HCT116 (cell line): ENCODE data around the gene ZNF280C. TPM values are rescaled to one million over a fixed set of nuclear protein-coding genes. Genes with fewer than 3 reads are reported as not detected.

Experiments
- ATAC-seq: fragments of 200-7000 bp; cut with Tn5 transposase; 2 replicates; pipeline ENCODE4 v1.9.1; 2020; ENCODE audit warnings: mild to moderate bottlenecking, moderate library complexity
- BruUV-seq: library from RNA; stranded (reverse); fragments of 400-500 nt; replicated peaks from 2 replicates; lab custom pipeline; 2021; lab: Mats Ljungman, UMichigan
- CTCF ChIA-PET: fragments of 300-600 bp; sonication (Branson Sonifier 250); formaldehyde crosslinking; loops from one replicate; lab custom pipeline; 2021; ENCODE audit warnings: antibody characterized with exemption; lab: Charles Lee
- POLR2A ChIA-PET: fragments of 300-600, 350-600 bp; sonication (Branson Sonifier 250); formaldehyde crosslinking; loops from one replicate; lab custom pipeline; 2021; ENCODE audit warnings: antibody characterized with exemption; lab: Charles Lee
- RAD21 ChIA-PET, 2 experiments: fragments of 300-600 bp; sonication (Branson Sonifier 250); formaldehyde crosslinking; loops; one replicate each; lab custom pipeline; 2023; ENCODE audit warnings: low total read pairs in 2 of 2; ENCODE audit not compliant: uncharacterized antibody in 2 of 2, unreplicated experiment in 2 of 2, low non-redundant PET in 1 of 2; lab: Charles Lee
- DNase-seq: peaks from one replicate; pipeline ENCODE4 v3.0.0-alpha.2; 2010; ENCODE audit warnings: low read depth, low spot score
- H2AFZ ChIP-seq: fragments of 200-600 bp; shearing (Covaris generic), sonication (generic); 2 replicates; pipeline ENCODE4 v1.6.1; 2017; ENCODE audit warnings: low read depth, mixed run types, mixed read lengths, antibody characterized with exemption, low read length; ENCODE audit not compliant: poor library complexity, severe bottlenecking
- H3K27ac ChIP-seq: 2 replicates; pipeline ENCODE4 v1.5.1; 2012; ENCODE audit warnings: low read depth, low read length
- H3K27me3 ChIP-seq: fragments of 200-600 bp; sonication (generic); 2 replicates; pipeline ENCODE4 v1.6.1; 2016; ENCODE audit warnings: mixed run types, low read length, mixed read lengths; ENCODE audit not compliant: insufficient read depth
- H3K36me3 ChIP-seq, 2 experiments: fragments of 200-500 bp in 1 of 2; fragments of 200-600 bp in 1 of 2; sonication (Bioruptor generic) in 1 of 2; sonication (generic) in 1 of 2; 2 replicates each; pipeline versions ENCODE4 v1.5.1 to v1.6.1; 2014 to 2016; ENCODE audit warnings: low read length in 2 of 2, inconsistent platforms in 1 of 2, mixed read lengths in 1 of 2, mixed run types in 1 of 2; ENCODE audit not compliant: insufficient read depth in 2 of 2, control insufficient read depth in 1 of 2
- H3K4me1 ChIP-seq, 2 experiments: fragments of 200-600 bp in 1 of 2; sonication (generic) in 1 of 2; 2 replicates each; pipeline versions ENCODE4 v1.5.1 to v1.6.1; 2012 to 2017; ENCODE audit warnings: low read length in 2 of 2, inconsistent platforms in 1 of 2, mild to moderate bottlenecking in 1 of 2, mixed read lengths in 1 of 2, mixed run types in 1 of 2, moderate library complexity in 1 of 2; ENCODE audit not compliant: insufficient read depth in 2 of 2, control insufficient read depth in 1 of 2
- H3K4me2 ChIP-seq: fragments of 200-600 bp; sonication (generic); 2 replicates; pipeline ENCODE4 v1.6.1; 2017; ENCODE audit warnings: mixed run types, low read length, mixed read lengths
- H3K4me3 ChIP-seq, 2 experiments: fragments of 200-600 bp in 1 of 2; sonication (generic) in 1 of 2; replicated peaks in 1 of 2; 2 replicates each; pipeline ENCODE4 v1.5.1; 2011 to 2016; ENCODE audit warnings: low read length in 2 of 2, control low read depth in 1 of 2, low read depth in 1 of 2, mild to moderate bottlenecking in 1 of 2, mixed read lengths in 1 of 2, mixed run types in 1 of 2
- H3K79me2 ChIP-seq: fragments of 200-600 bp; sonication (generic); 2 replicates; pipeline ENCODE4 v1.6.1; 2017; ENCODE audit warnings: mild to moderate bottlenecking, mixed run types, low read length, moderate library complexity, mixed read lengths; ENCODE audit not compliant: insufficient read depth
- H3K9ac ChIP-seq: fragments of 200-600 bp; sonication (generic); 2 replicates; pipeline ENCODE4 v1.6.1; 2016; ENCODE audit warnings: low read length, mixed read lengths
- H3K9me2 ChIP-seq: fragments of 200-600 bp; sonication (generic), shearing (Covaris generic); 2 replicates; pipeline ENCODE4 v1.6.1; 2017; ENCODE audit warnings: mixed run types, mild to moderate bottlenecking, moderate library complexity; ENCODE audit not compliant: insufficient read depth
- H3K9me3 ChIP-seq, 2 experiments: fragments of 200-500 bp in 1 of 2; fragments of 200-600 bp in 1 of 2; sonication (Bioruptor generic) in 1 of 2; sonication (generic) in 1 of 2; 2 replicates each; pipeline ENCODE4 v1.6.1; 2014 to 2017; ENCODE audit warnings: low read length in 2 of 2, mixed read lengths in 2 of 2, inconsistent platforms in 1 of 2, low read depth in 1 of 2, mild to moderate bottlenecking in 1 of 2, mixed run types in 1 of 2, moderate library complexity in 1 of 2; ENCODE audit not compliant: control insufficient read depth in 1 of 2, insufficient read depth in 1 of 2
- H4K20me1 ChIP-seq: fragments of 200-600 bp; sonication (generic), shearing (Covaris generic); 2 replicates; pipeline ENCODE4 v1.6.1; 2017; ENCODE audit warnings: mixed run types, mild to moderate bottlenecking, moderate library complexity; ENCODE audit not compliant: insufficient read depth
- ATF3 ChIP-seq: IDR thresholded peaks from 2 replicates; pipeline ENCODE4 v1.6.1; 2012
- CEBPB ChIP-seq: IDR thresholded peaks from 2 replicates; pipeline ENCODE4 v1.6.1; 2012; ENCODE audit warnings: low read depth
- CTCF ChIP-seq, 3 experiments: fragments of 200-600 bp in 1 of 3; sonication (generic) in 1 of 3; IDR thresholded peaks in 2 of 3; conservative IDR thresholded peaks in 1 of 3; 2 replicates each; pipeline ENCODE4 v1.5.1; 2012 to 2017; ENCODE audit warnings: low read depth in 2 of 3, low read length in 2 of 3, antibody characterized with exemption in 1 of 3, borderline replicate concordance in 1 of 3, control low read depth in 1 of 3, mild to moderate bottlenecking in 1 of 3, mixed read lengths in 1 of 3, mixed run types in 1 of 3, moderate library complexity in 1 of 3; ENCODE audit not compliant: insufficient read depth in 1 of 3
- EGR1 ChIP-seq: IDR thresholded peaks from 2 replicates; pipeline ENCODE4 v1.6.1; 2012; ENCODE audit warnings: low read depth
- EZH2 ChIP-seq: fragments of 200-600 bp; sonication (generic); IDR thresholded peaks from 2 replicates; pipeline ENCODE4 v1.6.1; 2017; ENCODE audit warnings: antibody characterized with exemption, mixed run types
- EZH2phosphoT487 ChIP-seq: fragments of 200-600 bp; IDR thresholded peaks from 2 replicates; pipeline ENCODE4 v1.6.1; 2018; ENCODE audit warnings: antibody characterized with exemption, borderline replicate concordance
- MAX ChIP-seq: IDR thresholded peaks from 2 replicates; pipeline ENCODE4 v1.6.1; 2012
- POLR2AphosphoS5 ChIP-seq: IDR thresholded peaks from 2 replicates; pipeline ENCODE4 v1.6.1; 2011; ENCODE audit warnings: mild to moderate bottlenecking, low read depth, low read length, moderate library complexity
- SIN3A ChIP-seq: IDR thresholded peaks from 2 replicates; pipeline ENCODE4 v1.6.1; 2012; ENCODE audit warnings: low read depth
- SRF ChIP-seq: IDR thresholded peaks from 2 replicates; pipeline ENCODE4 v1.6.1; 2012; ENCODE audit warnings: low read depth
- TCF7L2 ChIP-seq: IDR thresholded peaks from 2 replicates; pipeline ENCODE4 v1.7.0; 2011; ENCODE audit warnings: borderline replicate concordance, inconsistent platforms; ENCODE audit not compliant: insufficient read depth, insufficient read length; ENCODE audit errors: extremely low read depth
- ZBTB33 ChIP-seq: IDR thresholded peaks from 2 replicates; pipeline ENCODE4 v1.6.1; 2011; ENCODE audit warnings: mild to moderate bottlenecking, low read length, moderate library complexity; ENCODE audit not compliant: insufficient replicate concordance; ENCODE audit errors: extremely low read depth
- ZFX ChIP-seq: fragments of 450-650 bp; IDR thresholded peaks from 2 replicates; pipeline ENCODE4 v1.6.1; 2017
- ZNF274 ChIP-seq: fragments of 200-500 bp; sonication (Bioruptor generic); IDR thresholded peaks from 2 replicates; pipeline ENCODE4 v1.6.1; 2014; ENCODE audit warnings: mild to moderate bottlenecking, low read depth, low read length, inconsistent platforms
- intact Hi-C: fragments of 100-400 bp; cut with micrococcal nuclease; formaldehyde crosslinking; loops from 2 replicates; pipeline ENCODE4 v1.10.0; 2022
- total RNA-seq: library from RNA; stranded (reverse); gene quantifications from one replicate; pipeline ENCODE4 v1.2.1, GENCODE V29; 2021; ENCODE audit not compliant: unreplicated experiment

The ZNF280C gene
- total RNA-seq, 1 experiment from 2014 or later = 12.3 TPM

- no TSS peak for BruUV-seq
- RAD21 ChIA-PET = no interaction called here
- Histone ChIP-seq H3K4me1 (no peaks in the 10 kb centered on the region), H3K36me3 (peaks cover 0 to 3% of the 10 kb centered on the region in 2 experiments; a peak in 1 of 4 replicates), H4K20me1 (no peaks in the 10 kb centered on the region), H3K4me2 (no peak overlapping the region), H3K79me2 (0 out of 2 replicates have a peak, but pooled peaks cover 7% of the 10 kb centered on the region), H2AFZ (no peak overlapping the region), H3K9me3 (no peaks in the 10 kb centered on the region), H3K9ac (no peak overlapping the region), H3K27me3 (no peaks in the 10 kb centered on the region), H3K9me2 (no peaks in the 10 kb centered on the region), H3K4me3 (no peak overlapping the region), H3K27ac (no peak overlapping the region)
- CTCF ChIA-PET = no interaction called here
- intact Hi-C loops = loop anchor here (5.0 kb wide), 1 partner anchor 41 kb away; no protein-coding TSS in a partner anchor
- ATAC-seq (no peak), DNase-seq (no peak)
- TF ChIP-seq ZBTB33 (no peak), ZNF274 (no peak), EZH2 (no peak), TCF7L2 (no peak), ZFX (no peak), CTCF (IDR thresholded peaks at IDR 0.05 in 2 of 3, conservative IDR thresholded peaks at IDR 0.05 in 1 of 3; ENCODE audit: borderline replicate concordance in 1 of 3, insufficient read depth in 1 of 3, low read depth in 2 of 3, low read length in 2 of 3) (no peak), SIN3A (no peak), EGR1 (no peak), ATF3 (no peak), CEBPB (no peak), MAX (no peak), POLR2AphosphoS5 (no peak), EZH2phosphoT487 (no peak), SRF (no peak)
- POLR2A ChIA-PET = no interaction called here
These were observed 20.7 kb downstream of the ZNF280C start for GRCh38 chrX:130247996-130248395.
